HG02588 (cell line): ENCODE measurements around the gene IFITM10.

Experiments used
- ATAC-seq: cut with Tn5 transposase; IDR thresholded peaks from one replicate; pipeline ENCODE4 v1.9.1; 2021; ENCODE audit warnings: mild to moderate bottlenecking, moderate library complexity; ENCODE audit not compliant: unreplicated experiment

IFITM10 gene

DNA sequence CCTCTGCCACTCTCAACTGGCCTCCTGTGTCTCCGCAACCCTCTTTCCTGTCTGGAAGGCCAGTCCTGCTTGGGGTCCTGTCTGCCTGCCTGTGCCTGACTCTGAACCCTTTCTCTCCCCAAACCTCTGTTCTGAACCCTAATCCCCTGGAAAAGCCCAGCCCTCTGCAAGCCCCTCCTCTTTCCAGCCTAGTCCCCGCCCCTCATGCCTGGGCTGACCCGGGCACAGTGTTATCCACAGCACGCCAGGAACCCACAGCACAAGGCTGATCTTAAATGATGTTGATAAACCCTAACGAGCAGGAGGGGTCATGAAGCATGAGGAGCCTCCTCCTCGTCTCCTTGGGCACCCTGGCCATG, at the start of gene IFITM10:
Gene IFITM10, minus strand, starts transcription at position 115 of the 359 bp plus-strand sequence. CDS start 153 bp downstream, outside the sequence.
- no peak for ATAC-seq

GRCh38 chr11:1797391-1798125, 47.2 kb upstream of the IFITM10 start:
- no peak for ATAC-seq

GRCh38 chr11:1796413-1797011, 46.1 kb upstream of the IFITM10 start:
- ATAC-seq: no peak

GRCh38 chr11:1793081-1793480, 42.7 kb upstream of the IFITM10 start:
- no peak for ATAC-seq

GRCh38 chr11:1792461-1792860, 42.1 kb upstream of the IFITM10 start:
- ATAC-seq: no peak

GRCh38 chr11:1791912-1792311, 41.5 kb upstream of the IFITM10 start:
- no peak for ATAC-seq

GRCh38 chr11:1786466-1786865, 36.1 kb upstream of the IFITM10 start:
- ATAC-seq: no peak

DNA sequence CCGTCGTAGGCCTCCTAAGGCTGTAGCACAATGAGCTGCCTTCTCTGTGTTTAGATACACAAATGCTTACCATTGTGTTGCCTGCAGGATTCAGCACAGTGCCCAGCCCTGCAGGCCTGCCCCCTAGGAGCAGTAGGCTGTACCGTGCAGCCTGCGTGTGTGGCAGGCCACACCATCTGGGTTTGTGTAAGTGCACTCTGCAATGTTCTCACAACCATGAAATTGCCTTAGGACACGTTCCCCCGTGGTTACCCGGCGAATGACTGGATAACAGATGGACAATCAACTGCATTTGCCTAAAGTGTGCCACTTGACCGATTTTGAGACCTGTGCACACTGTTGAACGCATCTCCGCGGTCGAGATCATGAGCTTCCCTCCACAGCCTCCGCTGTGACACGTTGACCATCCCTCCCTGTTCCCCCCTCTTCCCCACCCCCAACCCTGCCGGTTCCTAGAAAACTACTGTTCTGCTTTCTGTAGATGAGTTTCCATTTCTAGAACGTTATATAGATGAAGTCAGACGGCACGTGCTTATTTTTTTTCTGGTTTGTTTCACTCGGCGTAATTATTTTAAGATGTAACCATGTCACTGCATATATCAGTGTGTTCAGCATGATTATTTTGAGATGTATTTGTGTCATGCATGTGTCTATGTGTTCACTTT, 35.5 kb upstream of the IFITM10 start:
- ATAC-seq: no peak

- no peak for ATAC-seq
Observed at GRCh38 chr11:1784761-1785650, 34.6 kb upstream of the IFITM10 start.

GRCh38 chr11:1783725-1784529, 33.5 kb upstream of the IFITM10 start:
- ATAC-seq: no peak

DNA sequence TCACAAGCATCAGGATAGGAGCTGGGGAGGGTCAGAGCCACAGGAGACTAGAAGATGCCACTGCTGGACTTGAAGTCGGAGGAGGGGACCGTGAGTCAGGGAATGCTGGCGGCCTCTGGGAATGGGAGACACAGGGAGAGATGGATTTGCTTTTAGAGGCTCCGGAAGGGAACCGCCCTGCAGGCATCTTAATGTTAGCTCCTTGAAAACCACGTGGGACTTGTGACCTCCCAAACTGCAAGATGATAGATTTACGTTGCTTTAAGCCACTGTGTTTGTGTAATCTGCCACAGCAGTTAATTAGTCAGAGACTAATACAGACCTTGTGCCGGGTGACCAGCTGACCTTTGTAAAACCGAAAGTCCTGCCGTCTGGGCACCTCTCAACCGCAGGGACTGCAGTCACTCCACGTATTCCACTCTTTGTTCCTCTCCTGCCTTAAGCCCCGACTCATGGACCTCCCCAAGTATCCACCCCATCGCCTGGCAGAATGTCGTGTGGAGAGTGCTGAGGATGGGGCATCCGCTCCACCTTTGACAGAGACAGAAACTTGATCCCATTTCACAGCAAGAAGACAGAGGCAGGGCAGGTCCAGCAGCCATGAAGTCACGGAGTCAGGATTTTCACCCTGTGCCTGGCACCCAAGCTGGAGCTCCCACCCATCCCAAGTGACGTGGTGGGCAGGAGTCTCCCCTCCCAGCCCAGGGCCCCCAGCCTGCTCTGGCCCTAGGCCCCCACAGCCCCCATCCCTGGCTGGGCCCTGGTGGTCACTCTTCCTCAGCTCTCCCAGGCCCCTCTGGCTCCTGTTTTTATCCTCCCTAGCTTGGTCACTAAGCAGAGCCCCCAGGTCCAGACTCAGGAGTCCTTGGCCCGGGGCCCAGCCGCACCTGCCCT, 32.7 kb upstream of the IFITM10 start:
- ATAC-seq: no peak

DNA sequence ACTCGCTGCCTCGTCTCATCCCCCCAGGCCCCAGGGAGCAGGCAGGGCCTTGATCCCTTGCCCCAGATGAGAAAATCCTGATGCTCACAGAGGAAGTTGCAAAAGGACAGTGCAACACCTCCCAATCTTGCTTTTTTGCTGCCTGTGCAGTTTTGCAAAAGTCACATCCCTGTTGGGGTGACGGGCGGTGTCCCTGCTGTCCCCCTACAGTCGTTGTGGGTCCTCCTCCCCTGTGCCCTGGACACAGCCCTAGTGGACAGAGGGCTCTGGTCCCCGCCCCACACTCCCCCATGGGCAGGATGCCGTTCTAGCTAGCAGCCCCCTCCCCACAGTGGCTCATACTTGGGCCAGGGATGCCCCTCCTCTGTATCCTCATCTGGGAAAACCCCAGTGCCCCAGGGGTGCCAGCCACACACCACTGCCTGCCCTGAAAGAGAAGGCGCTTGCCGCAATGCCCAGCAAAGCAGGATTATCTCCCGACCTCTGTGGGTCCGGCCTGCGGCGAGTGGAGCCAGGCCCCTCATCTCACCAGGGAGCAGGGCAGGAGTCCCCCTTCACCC, 31.7 kb upstream of the IFITM10 start:
- no peak for ATAC-seq

DNA sequence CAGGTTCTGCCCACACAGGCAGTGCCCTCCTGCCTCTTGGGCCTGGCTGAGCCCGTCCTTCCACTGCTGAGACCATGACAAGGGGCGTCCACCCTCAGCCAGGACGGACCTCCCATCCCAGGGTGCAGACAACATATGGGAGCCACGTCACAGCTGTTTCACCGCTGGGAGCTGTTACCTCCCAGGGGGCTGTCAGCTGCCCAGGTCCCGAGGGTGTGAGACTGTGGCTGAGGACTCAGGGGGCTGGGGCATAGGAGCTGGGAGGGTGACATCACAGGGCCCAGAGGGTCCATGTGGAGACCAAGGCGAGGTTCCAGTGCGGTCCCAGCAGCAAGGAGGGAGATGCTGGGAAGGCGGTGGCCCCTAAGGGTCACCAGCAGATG, 31.2 kb upstream of the IFITM10 start:
- ATAC-seq: no peak

DNA sequence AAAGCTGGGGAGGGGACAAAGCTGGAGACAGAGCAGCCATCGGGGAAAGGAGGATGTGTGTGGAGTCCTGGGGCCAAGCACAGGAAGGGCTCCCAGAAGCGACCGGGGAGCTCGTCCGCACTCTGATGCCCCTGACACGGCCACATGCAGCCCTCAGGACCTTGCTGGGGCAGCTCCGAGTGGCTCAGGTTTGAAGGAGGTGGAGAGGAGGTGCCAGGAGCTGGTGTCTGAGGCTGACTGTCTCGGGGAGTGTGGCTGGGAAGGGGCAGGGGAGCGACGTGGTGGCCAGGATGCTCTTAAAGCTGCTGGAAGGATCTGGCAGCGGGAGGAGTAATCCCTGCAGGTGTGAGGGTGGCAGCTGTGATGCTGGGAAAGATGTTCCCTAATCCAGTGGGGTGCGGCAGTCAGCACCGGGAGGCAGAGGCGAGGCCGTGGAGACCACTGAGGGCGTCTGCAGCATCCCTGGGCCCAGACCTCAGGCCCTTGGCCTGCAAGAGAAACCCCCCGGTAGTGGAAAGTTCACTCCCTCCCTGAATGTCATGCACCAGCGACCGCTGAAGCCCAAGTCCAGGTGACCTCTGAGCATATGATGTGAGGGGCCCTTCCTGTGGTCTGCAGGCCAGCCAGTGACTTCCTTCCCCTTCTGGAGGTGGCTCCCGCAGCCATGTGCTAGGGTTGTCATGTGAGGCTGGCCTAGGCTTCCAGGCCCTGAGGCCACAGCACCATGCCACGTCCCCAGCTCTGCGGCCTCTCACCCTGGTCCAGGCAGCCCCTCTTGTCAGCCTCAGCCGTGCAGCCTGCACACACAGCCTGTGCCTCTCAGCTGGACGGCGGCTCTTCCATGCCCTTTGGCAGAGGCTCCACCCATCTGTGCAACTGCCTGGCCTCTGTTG, 30.6 kb upstream of the IFITM10 start:
- ATAC-seq: no peak

DNA sequence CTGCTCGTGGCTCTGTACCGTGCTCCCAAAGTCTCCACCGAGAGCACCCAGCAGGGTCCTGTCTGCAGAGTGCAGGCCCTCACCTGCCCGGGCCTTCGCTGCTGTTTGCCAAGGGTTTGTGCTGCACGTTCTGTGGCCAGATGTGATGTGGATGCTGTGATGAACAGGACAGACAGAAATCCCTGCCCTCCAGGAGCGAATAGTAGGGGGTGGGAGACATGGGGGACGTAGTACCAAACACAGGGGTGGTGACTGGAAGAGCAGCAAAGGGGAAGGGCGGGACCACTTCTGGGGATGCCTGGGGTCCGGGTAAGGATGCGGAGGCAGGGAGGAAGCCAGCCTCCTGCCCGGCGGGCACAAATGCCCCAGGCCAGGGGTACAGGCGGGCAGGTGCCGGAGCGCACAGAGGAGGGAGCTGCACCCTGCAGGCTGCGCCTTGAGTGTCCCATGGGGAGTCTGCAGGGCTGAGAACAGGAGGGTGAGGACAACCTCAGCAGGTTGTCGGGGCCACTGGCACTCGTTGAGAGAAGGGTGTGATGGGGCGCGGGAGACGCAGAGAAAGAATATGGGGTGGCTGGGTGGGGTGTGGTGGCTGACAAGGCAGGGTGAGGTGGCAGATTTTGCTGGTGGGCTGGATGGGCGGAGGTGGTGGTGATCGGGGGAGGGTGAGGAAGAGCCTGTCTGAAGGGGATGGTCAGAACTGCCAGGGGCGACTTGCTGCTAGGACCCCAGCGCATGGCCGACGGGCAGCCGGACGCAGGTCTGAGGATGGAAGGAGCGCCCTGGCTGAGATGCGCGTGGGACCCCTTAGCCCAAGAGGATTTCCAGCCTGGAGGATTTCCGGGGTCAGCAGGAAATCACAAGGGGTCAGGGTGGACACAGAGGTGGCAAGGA, 29.7 kb upstream of the IFITM10 start:
- ATAC-seq: no peak

- no peak for ATAC-seq
Observed at GRCh38 chr11:1779034-1779805, 28.8 kb upstream of the IFITM10 start.
